GM21360 (cell line): ENCODE data around the gene ZG16B.

Source experiments
- ATAC-seq: cut with Tn5 transposase; IDR thresholded peaks from one replicate; pipeline ENCODE4 v1.9.1; 2021; ENCODE audit warnings: mild to moderate bottlenecking, moderate library complexity; ENCODE audit not compliant: unreplicated experiment

Gene ZG16B

GRCh38 chr16:2822496-2822895 is 7.6 kb upstream of the ZG16B start:
- no peak for ATAC-seq

GRCh38 chr16:2824626-2825025 is 5.5 kb upstream of the ZG16B start:
- ATAC-seq: no peak

- ATAC-seq: no peak
These were observed 4.9 kb upstream of the ZG16B start for GRCh38 chr16:2825049-2825742.

- ATAC-seq: no peak
These were observed 4.2 kb upstream of the ZG16B start for GRCh38 chr16:2825906-2826305.

- ATAC-seq: no peak
These were observed 3.3 kb upstream of the ZG16B start for GRCh38 chr16:2826591-2827373.

GRCh38 chr16:2827374-2827791 is 2.7 kb upstream of the ZG16B start:
- no peak for ATAC-seq

GRCh38 chr16:2827831-2828520 is 2.1 kb upstream of the ZG16B start:
- ATAC-seq: no peak

GRCh38 chr16:2828521-2828840 is 1.6 kb upstream of the ZG16B start:
- ATAC-seq: no peak

- ATAC-seq: no peak
These were observed 1.1 kb upstream of the ZG16B start for GRCh38 chr16:2828876-2829430.

GRCh38 chr16:2830355-2830695 is 222 bp downstream of the ZG16B start:
- no peak for ATAC-seq

- ATAC-seq: no peak
These were observed 1.1 kb downstream of the ZG16B start for GRCh38 chr16:2831203-2831602.

GRCh38 chr16:2833776-2834175 is 3.7 kb downstream of the ZG16B start:
- ATAC-seq: no peak

- ATAC-seq: no peak
These were observed 4.9 kb downstream of the ZG16B start for GRCh38 chr16:2834968-2835367.

GRCh38 chr16:2835638-2836493 is 5.8 kb downstream of the ZG16B start:
- no peak for ATAC-seq

GRCh38 chr16:2836646-2837508 is 6.8 kb downstream of the ZG16B start:
- ATAC-seq: no peak

- no peak for ATAC-seq
These were observed 8.8 kb downstream of the ZG16B start for GRCh38 chr16:2838928-2839327.

GRCh38 chr16:2839650-2840450 is 9.7 kb downstream of the ZG16B start:
- no peak for ATAC-seq

GRCh38 chr16:2840914-2841313 is 10.8 kb downstream of the ZG16B start:
- ATAC-seq: no peak
